NCI-H1694 treated with DMSO at 0.1 percent for 48 hours (cell line): ENCODE results near the gene DUS2.

ENCODE experiments used
- DNase-seq: peaks from one replicate; lab custom pipeline; 2025; lab: John Stamatoyannopoulos, UW

DUS2 gene

GRCh38 chr16:68077866-68078700 lies 55.0 kb downstream of the DUS2 start:
- DNase-seq = no peak

DNA sequence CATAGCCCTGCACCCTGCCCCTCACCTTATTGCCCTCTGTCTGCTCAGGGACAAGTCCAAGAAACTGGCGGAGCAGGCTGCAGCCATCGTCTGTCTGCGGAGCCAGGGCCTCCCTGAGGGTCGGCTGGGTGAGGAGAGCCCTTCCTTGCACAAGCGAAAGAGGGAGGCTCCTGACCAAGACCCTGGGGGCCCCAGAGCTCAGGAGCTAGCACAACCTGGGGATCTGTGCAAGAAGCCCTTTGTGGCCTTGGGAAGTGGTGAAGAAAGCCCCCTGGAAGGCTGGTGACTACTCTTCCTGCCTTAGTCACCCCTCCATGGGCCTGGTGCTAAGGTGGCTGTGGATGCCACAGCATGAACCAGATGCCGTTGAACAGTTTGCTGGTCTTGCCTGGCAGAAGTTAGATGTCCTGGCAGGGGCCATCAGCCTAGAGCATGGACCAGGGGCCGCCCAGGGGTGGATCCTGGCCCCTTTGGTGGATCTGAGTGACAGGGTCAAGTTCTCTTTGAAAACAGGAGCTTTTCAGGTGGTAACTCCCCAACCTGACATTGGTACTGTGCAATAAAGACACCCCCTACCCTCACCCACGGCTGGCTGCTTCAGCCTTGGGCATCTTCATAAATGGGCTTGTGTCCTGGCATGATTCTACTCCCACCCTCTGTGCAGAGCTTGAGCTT lies 55.8 kb downstream of the DUS2 start:
- no peak for DNase-seq

GRCh38 chr16:68079376-68079625 lies 56.2 kb downstream of the DUS2 start:
- no peak for DNase-seq

DNA sequence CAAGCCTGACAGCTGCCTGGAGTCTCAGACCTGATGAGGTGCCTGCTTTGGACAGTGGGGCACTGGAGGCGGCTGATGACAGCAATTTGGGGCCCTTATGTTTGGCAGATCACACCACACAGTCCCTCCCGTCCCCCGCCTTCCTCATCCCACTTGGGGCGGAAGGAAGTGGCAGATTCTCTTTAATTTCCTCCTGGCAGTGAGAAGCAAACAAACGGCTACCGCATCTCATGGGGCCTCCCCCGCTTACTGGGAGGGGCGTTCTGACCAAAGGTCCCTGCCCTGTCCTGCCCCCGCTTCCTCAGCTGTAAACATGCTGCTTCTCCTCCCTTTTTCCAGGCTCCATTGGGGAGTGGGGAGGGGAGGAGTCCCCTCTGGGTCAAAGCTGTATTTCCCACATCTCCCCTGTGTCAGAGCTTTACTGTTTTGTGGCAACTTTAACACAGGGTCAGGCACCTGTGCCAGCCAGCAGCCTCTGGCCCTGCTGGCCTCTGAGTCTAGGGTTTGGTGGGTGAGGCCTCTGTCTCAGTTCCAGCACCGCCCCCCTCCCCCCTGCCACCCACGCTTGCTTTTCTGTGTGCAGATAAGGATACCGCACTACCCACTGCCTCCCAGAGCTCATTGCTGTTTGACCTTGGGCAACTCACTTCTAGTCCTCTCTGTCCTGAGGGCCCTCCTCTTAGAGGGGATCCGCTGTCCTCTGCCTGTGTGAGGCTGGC lies 56.7 kb downstream of the DUS2 start:
- no peak for DNase-seq

- no peak for DNase-seq
Measured at GRCh38 chr16:68081861-68082628, 59.0 kb downstream of the DUS2 start.

- DNase-seq = no peak
Measured at GRCh38 chr16:68082629-68083238, 59.6 kb downstream of the DUS2 start.

DNA sequence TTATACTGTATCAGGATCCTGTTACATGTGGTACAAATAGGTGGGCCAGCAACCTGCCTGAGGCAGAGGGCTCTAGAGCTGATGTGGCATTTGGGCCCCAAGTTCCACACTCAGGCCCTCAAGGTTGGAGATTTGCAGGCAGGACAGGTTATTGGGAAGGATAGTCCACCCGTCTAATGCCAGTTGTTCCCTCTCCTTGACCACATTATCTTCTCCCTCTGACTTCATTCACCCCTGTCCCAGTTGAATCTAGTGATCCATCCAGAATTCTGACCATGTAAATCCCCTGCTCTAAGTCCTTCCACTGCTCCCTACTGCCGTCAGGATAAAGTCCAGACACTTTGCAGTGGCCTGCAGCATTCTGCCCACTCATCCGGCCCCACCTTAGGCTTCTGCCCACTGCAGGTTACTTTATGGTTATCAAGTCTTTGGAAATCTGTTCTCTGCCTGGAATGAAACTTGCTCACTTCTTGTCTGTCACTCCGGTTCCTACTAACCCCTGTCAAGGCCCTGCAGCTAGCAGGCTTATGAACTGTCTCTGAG lies 60.2 kb downstream of the DUS2 start:
- DNase-seq = no peak

DNA sequence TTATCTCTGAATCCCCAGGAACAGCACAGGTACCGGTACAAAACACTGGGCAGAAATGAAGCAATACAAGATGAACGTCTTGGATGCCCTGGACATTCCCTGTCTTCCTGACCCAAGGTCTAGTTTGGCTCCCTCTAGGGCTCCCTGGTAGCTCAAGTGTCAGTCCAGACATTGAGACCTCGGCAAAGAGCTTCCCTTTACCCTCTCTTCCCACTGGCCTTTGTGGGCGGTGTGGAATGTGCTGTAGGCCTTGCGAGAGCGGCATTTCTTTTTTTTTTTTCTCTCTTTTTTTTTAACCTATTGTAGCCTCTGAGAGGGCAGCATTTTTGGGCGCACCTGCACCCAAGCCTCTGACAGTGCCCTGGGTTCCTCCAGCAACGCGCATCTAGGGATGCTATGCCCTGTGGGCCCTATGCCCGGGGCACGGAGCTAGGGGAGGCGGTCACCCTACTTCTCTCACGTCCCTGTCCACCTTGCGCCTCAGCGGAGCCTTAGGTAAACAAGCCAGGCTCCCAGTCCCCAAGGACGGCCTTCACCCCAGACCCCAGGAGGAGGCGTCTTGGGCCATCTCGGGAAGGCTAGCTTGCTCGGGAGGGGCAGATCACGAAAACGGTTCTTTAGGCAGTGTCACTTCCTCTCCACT lies 60.9 kb downstream of the DUS2 start:
- DNase-seq = no peak

GRCh38 chr16:68084504-68085258 lies 61.6 kb downstream of the DUS2 start:
- DNase-seq = peak; percentile 84

DNA sequence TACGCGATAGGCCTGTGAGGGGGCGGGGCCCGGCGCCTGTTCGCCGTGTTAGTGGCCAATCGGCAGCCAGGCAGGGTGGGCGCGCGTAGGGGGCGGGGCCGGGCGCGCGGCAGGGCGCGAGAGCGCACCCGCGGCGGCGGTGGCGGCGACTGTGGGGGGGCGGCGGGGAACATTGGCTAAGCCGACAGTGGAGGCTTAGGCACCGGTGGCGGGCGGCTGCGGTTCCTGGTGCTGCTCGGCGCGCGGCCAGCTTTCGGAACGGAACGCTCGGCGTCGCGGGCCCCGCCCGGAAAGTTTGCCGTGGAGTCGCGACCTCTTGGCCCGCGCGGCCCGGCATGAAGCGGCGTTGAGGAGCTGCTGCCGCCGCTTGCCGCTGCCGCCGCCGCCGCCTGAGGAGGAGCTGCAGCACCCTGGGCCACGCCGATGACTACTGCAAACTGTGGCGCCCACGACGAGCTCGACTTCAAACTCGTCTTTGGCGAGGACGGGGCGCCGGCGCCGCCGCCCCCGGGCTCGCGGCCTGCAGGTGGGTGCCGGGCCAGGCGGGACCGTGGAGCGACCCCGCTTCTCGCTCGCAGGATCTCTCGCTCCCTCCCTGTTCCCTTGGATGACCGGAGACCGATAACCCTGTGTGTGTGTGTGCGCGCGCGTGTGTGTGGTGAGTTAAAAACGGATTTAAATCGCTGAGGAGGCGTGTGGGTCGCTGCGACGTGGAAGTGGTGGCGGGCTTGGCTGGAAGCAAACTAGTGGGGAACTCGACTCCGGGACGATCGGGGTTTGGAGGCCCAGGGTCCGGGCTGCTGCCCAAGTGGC lies 62.4 kb downstream of the DUS2 start, which contains the start of gene NFATC3:
TSS of gene NFATC3 (plus strand) at position 112 of the 813 bp plus-strand sequence. CDS start at position 424, 312 bp downstream.
- DNase-seq = no peak

DNA sequence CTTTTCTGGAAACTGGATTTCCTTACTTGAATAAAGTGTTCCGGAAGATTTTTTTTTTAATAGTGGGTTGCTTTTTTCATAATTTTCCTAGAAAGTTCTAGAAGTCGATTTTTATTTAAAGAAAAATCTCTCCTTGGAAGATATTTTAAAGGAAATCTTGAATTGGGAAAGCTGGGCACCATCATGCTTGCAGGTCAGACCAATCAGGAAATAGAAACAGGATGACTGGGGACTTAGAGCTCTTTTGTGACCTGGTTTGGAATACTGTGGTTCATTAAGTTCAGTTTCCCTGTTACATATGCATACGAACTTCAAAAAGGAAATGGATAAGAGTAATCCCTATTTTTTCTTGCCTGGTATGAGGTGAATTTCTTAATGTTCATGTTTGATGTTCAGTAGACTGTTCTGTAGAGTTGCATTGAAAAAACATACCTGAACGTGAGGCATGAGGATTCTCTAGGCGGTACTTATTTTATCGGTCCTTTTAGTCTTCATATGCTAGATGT lies 63.3 kb downstream of the DUS2 start:
- DNase-seq = peak; percentile 15

- no peak for DNase-seq
Measured at GRCh38 chr16:68086860-68087268, 63.8 kb downstream of the DUS2 start.

- DNase-seq = no peak
Measured at GRCh38 chr16:68087688-68088087, 64.6 kb downstream of the DUS2 start.

- no peak for DNase-seq
Measured at GRCh38 chr16:68088130-68088972, 65.3 kb downstream of the DUS2 start.

DNA sequence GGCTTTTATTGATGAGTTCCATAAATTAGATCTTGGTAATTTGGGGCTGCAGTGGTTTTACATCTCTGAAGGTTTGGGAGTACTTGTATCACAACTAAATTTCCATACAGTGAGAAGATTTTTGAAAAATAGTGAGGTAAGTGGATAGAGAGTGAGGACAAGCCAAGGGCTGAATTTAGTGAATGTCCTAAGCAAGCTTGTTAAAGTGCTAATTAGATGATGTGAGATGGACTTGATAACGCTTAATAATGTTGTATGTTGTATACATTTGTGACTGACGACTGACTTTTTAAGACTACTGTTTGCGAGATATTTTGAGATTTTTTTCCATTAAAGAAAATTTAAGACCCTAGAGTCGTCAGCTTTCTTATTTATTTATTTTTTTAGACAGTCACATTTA lies 66.0 kb downstream of the DUS2 start:
- no peak for DNase-seq

DNA sequence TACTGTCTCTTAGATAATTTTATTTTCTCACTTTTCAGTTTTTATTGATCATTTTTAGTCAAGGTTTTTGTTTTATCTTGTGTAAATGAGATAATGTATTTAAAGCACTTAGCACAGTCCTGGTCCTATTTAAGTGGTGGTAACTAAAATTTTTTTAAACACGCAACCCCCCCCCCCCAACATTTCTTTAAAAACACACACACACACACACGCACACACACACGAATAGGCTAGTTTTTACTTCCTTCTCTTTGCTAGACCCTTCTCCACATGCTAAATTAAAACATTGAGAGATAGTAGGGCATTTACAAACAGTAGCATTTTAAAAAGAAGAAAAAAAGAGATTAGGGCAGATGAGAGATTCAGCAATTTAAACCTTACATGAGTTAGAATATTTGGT lies 67.0 kb downstream of the DUS2 start:
- DNase-seq = no peak

DNA sequence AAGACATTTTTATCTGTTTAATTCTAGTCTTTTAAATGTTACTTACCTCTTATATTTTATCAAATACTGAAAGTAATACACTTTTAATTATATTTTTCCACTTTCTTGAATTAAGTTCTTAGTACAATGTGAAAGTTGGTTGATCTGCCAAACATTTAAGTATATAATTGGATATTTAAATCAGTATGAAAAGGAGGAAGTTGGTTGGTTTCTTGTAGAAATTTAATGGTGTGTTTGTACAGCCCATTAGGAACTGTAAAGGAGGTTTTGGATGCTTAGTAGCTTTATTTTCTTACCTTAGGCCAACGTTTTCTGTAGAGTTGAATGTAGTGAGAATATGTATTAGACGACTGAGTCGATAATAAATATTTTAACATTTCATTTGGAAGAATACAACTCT lies 67.4 kb downstream of the DUS2 start:
- DNase-seq = no peak
